H1 (cell line): ENCODE results near the gene TRMT61B. TPM values are rescaled to one million over a fixed set of nuclear protein-coding genes. Genes with fewer than 3 reads are reported as not detected.

Source experiments
- CTCF ChIA-PET: fragments of 300-600 bp; sonication (Branson Sonifier 250); formaldehyde crosslinking; loops from one replicate; lab custom pipeline; 2021; ENCODE audit not compliant: partially characterized antibody; lab: Charles Lee
- POLR2A ChIA-PET: fragments of 300-600 bp; sonication (Branson Sonifier 250); formaldehyde crosslinking; loops from one replicate; lab custom pipeline; 2021; ENCODE audit warnings: inconsistent platforms; ENCODE audit not compliant: partially characterized antibody; lab: Charles Lee
- DNase-seq, 2 experiments: peaks; one replicate each; pipeline versions ENCODE4 v3.0.0 to v3.0.0-alpha.2; 2010 to 2022; ENCODE audit warnings: low spot score in 2 of 2, low read depth in 1 of 2, mixed read lengths in 1 of 2
- FAIRE-seq: peaks from 2 replicates; lab custom pipeline; 2011; peaks lifted over from hg19 to GRCh38; lab: Jason Lieb, UNC
- H2AFZ ChIP-seq: 2 replicates; pipeline ENCODE4 v1.8.1; 2012; ENCODE audit warnings: low read length, inconsistent platforms
- H2AK5ac ChIP-seq: 2 replicates; pipeline ENCODE4 v1.6.1; 2013; ENCODE audit warnings: low read depth, low read length
- H2BK120ac ChIP-seq: replicated peaks from 2 replicates; pipeline ENCODE3; 2013; ENCODE audit warnings: low read depth, low read length, inconsistent platforms
- H2BK12ac ChIP-seq: 2 replicates; pipeline ENCODE4 v1.6.1; 2013; ENCODE audit warnings: low read depth, low read length
- H2BK15ac ChIP-seq: 2 replicates; pipeline ENCODE4 v1.6.1; 2013; ENCODE audit warnings: low read length
- H2BK20ac ChIP-seq: 2 replicates; pipeline ENCODE4 v1.6.1; 2013; ENCODE audit warnings: low read length
- H2BK5ac ChIP-seq: 2 replicates; pipeline ENCODE4 v1.6.1; 2013; ENCODE audit warnings: low read depth, low read length
- H3K14ac ChIP-seq: 2 replicates; pipeline ENCODE4 v1.6.1; 2013; ENCODE audit warnings: inconsistent platforms; ENCODE audit not compliant: insufficient read length
- H3K18ac ChIP-seq: 2 replicates; pipeline ENCODE4 v1.6.1; 2013; ENCODE audit warnings: low read length; ENCODE audit errors: extremely low read depth
- H3K23ac ChIP-seq: 2 replicates; pipeline ENCODE4 v1.6.1; 2013; ENCODE audit warnings: inconsistent platforms; ENCODE audit not compliant: insufficient read length
- H3K23me2 ChIP-seq: 2 replicates; pipeline ENCODE4 v1.6.1; 2013; ENCODE audit warnings: low read depth, low read length
- H3K27ac ChIP-seq: 2 replicates; pipeline ENCODE4 v1.6.1; 2011; ENCODE audit warnings: low read depth, low read length, inconsistent platforms
- H3K27me3 ChIP-seq, 4 experiments: replicated peaks in 1 of 4; 1 replicate in 1 of 4; 2 replicates in 3 of 4; pipeline versions ENCODE4 v1.6.1 to v1.8.1; 2011 to 2013; ENCODE audit warnings: low read length in 3 of 4, mild to moderate bottlenecking in 3 of 4, inconsistent platforms in 2 of 4, mixed read lengths in 2 of 4, moderate library complexity in 1 of 4; ENCODE audit not compliant: control insufficient read depth in 3 of 4, insufficient read depth in 3 of 4; ENCODE audit errors: extremely low read depth in 1 of 4
- H3K36me3 ChIP-seq, 4 experiments: 2 replicates each; pipeline versions ENCODE4 v1.6.1 to v1.8.1; 2011 to 2013; ENCODE audit warnings: mild to moderate bottlenecking in 4 of 4, low read length in 3 of 4, moderate library complexity in 2 of 4, control low read depth in 1 of 4, inconsistent platforms in 1 of 4; ENCODE audit not compliant: insufficient read depth in 4 of 4, control insufficient read depth in 2 of 4
- H3K4ac ChIP-seq: replicated peaks from 2 replicates; pipeline ENCODE3; 2013; ENCODE audit warnings: low read length, low read depth, mixed read lengths, inconsistent platforms; ENCODE audit not compliant: insufficient read length
- H3K4me1 ChIP-seq, 4 experiments: replicated peaks in 1 of 4; 1 replicate in 1 of 4; 2 replicates in 3 of 4; pipeline versions ENCODE4 v1.6.1 to v1.8.1; 2011 to 2013; ENCODE audit warnings: low read length in 3 of 4, inconsistent platforms in 2 of 4, mixed read lengths in 1 of 4; ENCODE audit not compliant: insufficient read depth in 4 of 4, control insufficient read depth in 3 of 4
- H3K4me2 ChIP-seq, 2 experiments: 2 replicates each; pipeline versions ENCODE4 v1.6.1 to v1.8.1; 2011 to 2013; ENCODE audit warnings: low read depth in 2 of 2, low read length in 2 of 2, control low read depth in 1 of 2, inconsistent platforms in 1 of 2, mild to moderate bottlenecking in 1 of 2; ENCODE audit not compliant: insufficient read depth in 1 of 2
- H3K4me3 ChIP-seq, 4 experiments: fragments of 200-600, 300-600 bp in 1 of 4; sonication (generic), shearing (Covaris generic), sonication (Bioruptor Twin) in 1 of 4; 2 replicates each; pipeline versions ENCODE4 v1.5.1 to v1.8.1; 2011 to 2016; ENCODE audit warnings: low read length in 4 of 4, low read depth in 3 of 4, control low read depth in 2 of 4, inconsistent platforms in 2 of 4, mild to moderate bottlenecking in 2 of 4, mixed read lengths in 1 of 4, moderate library complexity in 1 of 4; ENCODE audit not compliant: insufficient read depth in 2 of 4; ENCODE audit errors: extremely low read depth in 1 of 4
- H3K56ac ChIP-seq: replicated peaks from 2 replicates; pipeline ENCODE3; 2013; ENCODE audit warnings: low read depth, mild to moderate bottlenecking, mixed read lengths, low read length, inconsistent platforms; ENCODE audit not compliant: insufficient read length
- H3K79me1 ChIP-seq: 2 replicates; pipeline ENCODE4 v1.6.1; 2013; ENCODE audit warnings: low read depth, low read length, control low read depth
- H3K79me2 ChIP-seq, 2 experiments: 2 replicates each; pipeline versions ENCODE4 v1.6.1 to v1.8.1; 2012 to 2013; ENCODE audit warnings: low read length in 2 of 2, mild to moderate bottlenecking in 2 of 2, inconsistent platforms in 1 of 2; ENCODE audit not compliant: insufficient read depth in 2 of 2, control insufficient read depth in 1 of 2
- H3K9ac ChIP-seq, 4 experiments: replicated peaks in 1 of 4; 1 replicate in 1 of 4; 2 replicates in 3 of 4; pipeline versions ENCODE4 v1.6.1 to v1.8.1; 2011 to 2013; ENCODE audit warnings: low read depth in 3 of 4, low read length in 3 of 4, control low read depth in 2 of 4, mild to moderate bottlenecking in 2 of 4, moderate library complexity in 2 of 4, inconsistent platforms in 1 of 4; ENCODE audit errors: extremely low read depth in 1 of 4
- H3K9me3 ChIP-seq, 2 experiments: 2 replicates each; pipeline versions ENCODE4 v1.6.1 to v1.8.1; 2012 to 2013; ENCODE audit warnings: mild to moderate bottlenecking in 2 of 2, moderate library complexity in 2 of 2, control low read depth in 1 of 2, inconsistent platforms in 1 of 2, low read depth in 1 of 2, low read length in 1 of 2, mixed read lengths in 1 of 2; ENCODE audit not compliant: insufficient read depth in 2 of 2
- H4K20me1 ChIP-seq, 2 experiments: replicated peaks in 1 of 2; 2 replicates each; pipeline versions ENCODE3 to v1.8.1; 2011 to 2013; ENCODE audit warnings: inconsistent platforms in 2 of 2, low read length in 2 of 2, mild to moderate bottlenecking in 1 of 2; ENCODE audit not compliant: insufficient read depth in 2 of 2, control insufficient read depth in 1 of 2
- H4K5ac ChIP-seq: 2 replicates; pipeline ENCODE4 v1.6.1; 2013; ENCODE audit warnings: low read length, low read depth, mixed read lengths, inconsistent platforms; ENCODE audit not compliant: insufficient read length
- H4K8ac ChIP-seq: 2 replicates; pipeline ENCODE4 v1.8.0; 2013; ENCODE audit warnings: mild to moderate bottlenecking, moderate library complexity, low read length, inconsistent platforms; ENCODE audit not compliant: insufficient read depth; ENCODE audit errors: extremely low read depth
- H4K91ac ChIP-seq: replicated peaks from 2 replicates; pipeline ENCODE3; 2013; ENCODE audit warnings: low read length, mixed read lengths, inconsistent platforms; ENCODE audit not compliant: insufficient read length
- ATF3 ChIP-seq: IDR thresholded peaks from 2 replicates; pipeline ENCODE4 v1.6.1; 2011; ENCODE audit warnings: low read depth, mild to moderate bottlenecking, low read length; ENCODE audit not compliant: insufficient read depth
- CHD1 ChIP-seq: IDR thresholded peaks from 2 replicates; pipeline ENCODE4 v1.6.1; 2012; ENCODE audit warnings: low read depth, low read length, improper control_type of control experiment
- CREB1 ChIP-seq: IDR thresholded peaks from 2 replicates; pipeline ENCODE4 v1.6.1; 2012; ENCODE audit warnings: inconsistent platforms
- CTBP2 ChIP-seq: IDR thresholded peaks from 2 replicates; pipeline ENCODE4 v1.7.0; 2011; ENCODE audit warnings: borderline replicate concordance, mild to moderate bottlenecking, moderate library complexity, mixed read lengths, low read length; ENCODE audit not compliant: insufficient read depth, insufficient read length
- CTCF ChIP-seq, 3 experiments: IDR thresholded peaks; 1 replicate in 2 of 3; 2 replicates in 1 of 3; pipeline versions ENCODE4 v1.5.1 to v1.6.1; 2011; ENCODE audit warnings: low read length in 3 of 3, mild to moderate bottlenecking in 3 of 3, inconsistent platforms in 2 of 3, low read depth in 1 of 3, moderate library complexity in 1 of 3; ENCODE audit not compliant: insufficient read depth in 1 of 3; ENCODE audit errors: control extremely low read depth in 1 of 3
- EP300 ChIP-seq, 2 experiments: IDR thresholded peaks; 1 replicate in 1 of 2; 2 replicates in 1 of 2; pipeline ENCODE4 v1.6.1; 2011 to 2012; ENCODE audit warnings: low read depth in 2 of 2, low read length in 2 of 2, mild to moderate bottlenecking in 2 of 2, borderline replicate concordance in 1 of 2, inconsistent platforms in 1 of 2, moderate library complexity in 1 of 2
- EZH2 ChIP-seq: fragments of 200-600 bp; sonication (generic); IDR thresholded peaks from 2 replicates; pipeline ENCODE4 v1.7.1; 2012; ENCODE audit warnings: low read depth, mild to moderate bottlenecking, moderate library complexity, low read length, inconsistent platforms; ENCODE audit not compliant: severe bottlenecking
- PHF8 ChIP-seq: fragments of 200-600 bp; sonication (generic); conservative IDR thresholded peaks from 2 replicates; pipeline ENCODE4 v1.7.1; 2012; ENCODE audit warnings: low read depth, mild to moderate bottlenecking, inconsistent platforms, low read length, moderate library complexity
- POLR2AphosphoS5 ChIP-seq: IDR thresholded peaks from 2 replicates; pipeline ENCODE4 v1.6.1; 2011; ENCODE audit warnings: low read depth, low read length
- SUZ12 ChIP-seq: fragments of 200-600 bp; sonication (generic); IDR thresholded peaks from 2 replicates; pipeline ENCODE4 v1.6.1; 2012; ENCODE audit warnings: mild to moderate bottlenecking, inconsistent platforms, low read length, moderate library complexity, mixed read lengths
- WGBS, 2 experiments: shearing (Covaris generic) in 1 of 2; methylation state at CpG; one replicate each; pipeline versions ENCODE4 v1.1.6 to v1.1.7; 2013 to 2015; ENCODE audit warnings: low lambda C conversion rate in 2 of 2, mixed read lengths in 2 of 2, inconsistent platforms in 1 of 2, low coverage in 1 of 2, missing lambda C conversion rate in 1 of 2; ENCODE audit not compliant: insufficient replicate concordance in 2 of 2, insufficient coverage in 1 of 2, insufficient read length in 1 of 2; ENCODE audit errors: extremely low coverage in 1 of 2, missing lambda C conversion rate in 1 of 2; 5-methylcytosine and 5-hydroxymethylcytosine counted together
- polyA plus RNA-seq, 7 experiments: library from polyadenylated mRNA; depleted of rRNA in 3 of 7; stranded (reverse) in 5 of 7; unstranded in 2 of 7; fragments of >200 nt in 5 of 7; fragments of 200-250 nt in 2 of 7; gene quantifications; 1 replicate in 5 of 7; 2 replicates in 1 of 7; 4 replicates in 1 of 7; pipeline versions ENCODE4 v1.2.1 to v1.2.3, GENCODE V29; 2011 to 2013; ENCODE audit warnings: missing spikeins in 2 of 7, mixed read lengths in 2 of 7
- total RNA-seq: library from RNA; stranded (reverse); fragmentation: NEBNext Ultra II Directional; extraction: Animal tissue kit (Norgen Biotek cat#: 25700); gene quantifications from 2 replicates; pipeline ENCODE4 v1.2.1, GENCODE V29; 2021

Gene TRMT61B
- total and polyA plus RNA-seq, 2 of the 8 experiments (the other 6 are each of a cell fraction or from before 2014, with no cell fraction given) = 10.4 to 27.8 TPM

DNA sequence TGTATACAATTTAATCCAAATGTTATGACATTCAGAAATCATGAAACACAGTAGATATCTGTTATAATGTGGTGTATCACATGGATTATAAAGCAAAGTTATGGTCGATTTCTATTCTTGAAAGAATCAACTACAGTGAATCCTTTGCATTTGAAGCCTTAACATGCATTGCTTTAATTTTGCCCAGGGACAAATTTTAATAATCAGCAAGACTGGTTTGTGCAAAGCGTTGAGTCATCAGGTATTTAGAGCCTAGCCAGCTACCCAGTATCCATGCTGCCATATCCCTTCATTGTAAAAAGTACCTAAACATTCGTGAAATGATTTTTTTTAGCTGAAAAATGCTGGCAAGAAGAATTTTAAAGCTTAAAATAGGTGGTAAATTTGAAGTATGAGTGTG is 68.4 kb downstream of the TRMT61B start:
- Histone ChIP-seq H3K4ac (no peak overlapping the region), H3K56ac (no peak overlapping the region), H4K20me1 (peaks cover 0 to 1% of the 10 kb centered on the region in 2 experiments), H3K79me1 (no peaks in the 10 kb centered on the region), H3K79me2 (peaks cover 0 to 7% of the 10 kb centered on the region in 2 experiments; a peak in 1 of 4 replicates), H3K23me2 (no peaks in the 10 kb centered on the region), H3K23ac (no peak overlapping the region), H3K27ac (no peak overlapping the region), H3K9ac (no peak overlapping the region), H2BK120ac (no peak overlapping the region), H2BK15ac (no peak overlapping the region), H3K4me3 (no peak overlapping the region), H2BK5ac (no peak overlapping the region), H3K9me3 (no peaks in the 10 kb centered on the region), H2AFZ (no peak overlapping the region), H2BK12ac (no peak overlapping the region), H3K36me3 (peaks cover 0 to 35% (median 13%) of the 10 kb centered on the region in 4 experiments; a peak in 4 of 8 replicates), H3K4me1 (no peaks in the 10 kb centered on the region), H4K8ac (no peak overlapping the region), H4K5ac (no peak overlapping the region), H3K14ac (no peak overlapping the region), H3K27me3 (no peaks in the 10 kb centered on the region), H2AK5ac (no peak overlapping the region), H3K18ac (no peak overlapping the region), H4K91ac (no peak overlapping the region), H3K4me2 (no peak overlapping the region), H2BK20ac (no peak overlapping the region)
- no peak for DNase-seq
- no peak for FAIRE-seq
- 86% methylated on average over 3 of the region's 3 CpGs; no CpG with 5 or more reads in 1 of the 2 experiments for WGBS, 2 experiments
- ChIA-PET POLR2A (interaction anchor here (1.5 kb wide), 1 partner anchor 10 kb away, joined by 3 read pairs; no protein-coding TSS in a partner anchor), CTCF (interaction anchor here (1.4 kb wide), 1 partner anchor 207 kb away, joined by 3 read pairs; no protein-coding TSS in a partner anchor)
- TF ChIP-seq PHF8 = no peak
- no peak for TF ChIP-seq CREB1
- TF ChIP-seq EP300 (IDR thresholded peaks at IDR 0.05; ENCODE audit: borderline replicate concordance in 1 of 2, low read depth in 2 of 2, low read length in 2 of 2) = no peak
- TF ChIP-seq POLR2AphosphoS5 = no peak
- TF ChIP-seq EZH2 = no peak
- no peak for TF ChIP-seq SUZ12
- TF ChIP-seq ATF3 = no peak
- no peak for TF ChIP-seq CHD1
- TF ChIP-seq CTBP2 = no peak
- TF ChIP-seq CTCF (IDR thresholded peaks at IDR 0.05; ENCODE audit: control extremely low read depth in 1 of 3, insufficient read depth in 1 of 3, low read depth in 1 of 3, low read length in 3 of 3) = no peak
